Rectal smooth muscle tissue (tissue), 1 donor: Measurements from ENCODE around the gene XCL1.
A peak's percentile ranks its signal among the peaks of the same experiment; 100 is the strongest.

Source experiments
- H3K27ac ChIP-seq: one replicate; pipeline ENCODE4 v1.7.0; 2013; ENCODE audit warnings: low read depth, low read length, inconsistent platforms
- H3K27me3 ChIP-seq: one replicate; pipeline ENCODE4 v1.7.0; 2013; ENCODE audit warnings: low read length; ENCODE audit not compliant: control insufficient read depth, insufficient read depth
- H3K36me3 ChIP-seq: one replicate; pipeline ENCODE4 v1.7.0; 2013; ENCODE audit warnings: low read length; ENCODE audit not compliant: control insufficient read depth, insufficient read depth
- H3K4me1 ChIP-seq: one replicate; pipeline ENCODE4 v1.7.0; 2013; ENCODE audit warnings: low read length; ENCODE audit not compliant: control insufficient read depth, insufficient read depth
- H3K4me3 ChIP-seq: one replicate; pipeline ENCODE4 v1.7.0; 2013; ENCODE audit warnings: low read length
- H3K9ac ChIP-seq: one replicate; pipeline ENCODE4 v1.7.0; 2013; ENCODE audit warnings: low read length

The XCL1 gene

GRCh38 chr1:168613691-168614231 lies 37.4 kb downstream of the XCL1 start:
- Histone ChIP-seq H3K9ac (no peak overlapping the region), H3K4me3 (no peak overlapping the region), H3K27ac (peak overlapping the region; percentile 37), H3K4me1 (peaks cover 10% of the 10 kb centered on the region), H3K27me3 (no peaks in the 10 kb centered on the region), H3K36me3 (no peaks in the 10 kb centered on the region)

GRCh38 chr1:168614235-168614634 lies 37.8 kb downstream of the XCL1 start:
- Histone ChIP-seq H3K27ac (peak overlapping the region; percentile 37), H3K36me3 (no peaks in the 10 kb centered on the region), H3K27me3 (no peaks in the 10 kb centered on the region), H3K4me3 (no peak overlapping the region), H3K9ac (no peak overlapping the region), H3K4me1 (peaks cover 10% of the 10 kb centered on the region)

- H3K27ac ChIP-seq: no peak overlapping the region
- H3K9ac ChIP-seq: no peak overlapping the region
- no peak overlapping the region for H3K4me3 ChIP-seq
- H3K4me1 ChIP-seq: peaks cover 10% of the 10 kb centered on the region
- H3K36me3 ChIP-seq: no peaks in the 10 kb centered on the region
- no peaks in the 10 kb centered on the region for H3K27me3 ChIP-seq
These were observed 39.6 kb downstream of the XCL1 start for GRCh38 chr1:168615965-168616364.

GRCh38 chr1:168617974-168618750 lies 41.8 kb downstream of the XCL1 start:
- H3K9ac ChIP-seq: no peak overlapping the region
- no peaks in the 10 kb centered on the region for H3K27me3 ChIP-seq
- peaks cover 10% of the 10 kb centered on the region for H3K4me1 ChIP-seq
- H3K4me3 ChIP-seq: no peak overlapping the region
- no peaks in the 10 kb centered on the region for H3K36me3 ChIP-seq
- no peak overlapping the region for H3K27ac ChIP-seq

- Histone ChIP-seq H3K9ac (no peak overlapping the region), H3K4me1 (peaks cover 6% of the 10 kb centered on the region), H3K36me3 (no peaks in the 10 kb centered on the region), H3K4me3 (no peak overlapping the region), H3K27ac (no peak overlapping the region), H3K27me3 (no peaks in the 10 kb centered on the region)
These were observed 42.5 kb downstream of the XCL1 start for GRCh38 chr1:168618886-168619285.

GRCh38 chr1:168621356-168621755 lies 45.0 kb downstream of the XCL1 start:
- no peak overlapping the region for H3K4me3 ChIP-seq
- no peak overlapping the region for H3K27ac ChIP-seq
- no peaks in the 10 kb centered on the region for H3K27me3 ChIP-seq
- H3K9ac ChIP-seq: no peak overlapping the region
- H3K4me1 ChIP-seq: no peaks in the 10 kb centered on the region
- H3K36me3 ChIP-seq: no peaks in the 10 kb centered on the region

- H3K4me1 ChIP-seq: no peaks in the 10 kb centered on the region
- H3K27me3 ChIP-seq: no peaks in the 10 kb centered on the region
- no peak overlapping the region for H3K4me3 ChIP-seq
- no peak overlapping the region for H3K9ac ChIP-seq
- H3K36me3 ChIP-seq: no peaks in the 10 kb centered on the region
- H3K27ac ChIP-seq: no peak overlapping the region
These were observed 46.8 kb downstream of the XCL1 start for GRCh38 chr1:168623003-168623828.

GRCh38 chr1:168623831-168624230 lies 47.4 kb downstream of the XCL1 start:
- no peak overlapping the region for H3K4me3 ChIP-seq
- no peaks in the 10 kb centered on the region for H3K27me3 ChIP-seq
- H3K9ac ChIP-seq: no peak overlapping the region
- H3K36me3 ChIP-seq: no peaks in the 10 kb centered on the region
- no peaks in the 10 kb centered on the region for H3K4me1 ChIP-seq
- H3K27ac ChIP-seq: no peak overlapping the region

GRCh38 chr1:168626326-168626725 lies 49.9 kb downstream of the XCL1 start:
- no peak overlapping the region for H3K27ac ChIP-seq
- H3K36me3 ChIP-seq: no peaks in the 10 kb centered on the region
- H3K4me1 ChIP-seq: no peaks in the 10 kb centered on the region
- no peak overlapping the region for H3K4me3 ChIP-seq
- H3K27me3 ChIP-seq: no peaks in the 10 kb centered on the region
- H3K9ac ChIP-seq: no peak overlapping the region

- Histone ChIP-seq H3K4me3 (no peak overlapping the region), H3K4me1 (no peaks in the 10 kb centered on the region), H3K36me3 (no peaks in the 10 kb centered on the region), H3K27me3 (no peaks in the 10 kb centered on the region), H3K27ac (no peak overlapping the region), H3K9ac (no peak overlapping the region)
These were observed 51.0 kb downstream of the XCL1 start for GRCh38 chr1:168627370-168627769.

- Histone ChIP-seq H3K27me3 (no peaks in the 10 kb centered on the region), H3K27ac (no peak overlapping the region), H3K9ac (no peak overlapping the region), H3K4me1 (no peaks in the 10 kb centered on the region), H3K4me3 (no peak overlapping the region), H3K36me3 (no peaks in the 10 kb centered on the region)
These were observed 52.4 kb downstream of the XCL1 start for GRCh38 chr1:168628807-168629206.

- Histone ChIP-seq H3K4me1 (no peaks in the 10 kb centered on the region), H3K27me3 (no peaks in the 10 kb centered on the region), H3K9ac (no peak overlapping the region), H3K36me3 (no peaks in the 10 kb centered on the region), H3K27ac (no peak overlapping the region), H3K4me3 (no peak overlapping the region)
These were observed 53.1 kb downstream of the XCL1 start for GRCh38 chr1:168629466-168629865.
